ENCODE measurements around the gene INSYN2B. TPM values are rescaled to one million over a fixed set of nuclear protein-coding genes. Genes with fewer than 3 reads are reported as not detected.

Gene INSYN2B
- total and polyA plus RNA-seq, 2 of the 8 experiments (the other 6 are each of a cell fraction or from before 2014, with no cell fraction given) = not detected

- no peaks in the 10 kb centered on the region for H3K36me3 ChIP-seq (ENCODE audit: control insufficient read depth in 2 of 4, insufficient read depth in 4 of 4, low read length in 3 of 4)
- FAIRE-seq = no peak
- no peak overlapping the region for H3K14ac ChIP-seq (ENCODE audit: insufficient read length)
- H2AFZ ChIP-seq (ENCODE audit: low read length) = no peak overlapping the region
- CTCF ChIA-PET (ENCODE audit: partially characterized antibody) = interaction anchor here (0.6 to 1.9 kb wide), 3 partner anchors 10 to 254 kb away, joined by 3 to 6 read pairs (median 3); no protein-coding TSS in a partner anchor
- no peak overlapping the region for H3K56ac ChIP-seq (replicated peaks; ENCODE audit: insufficient read length, low read depth, low read length)
- TF ChIP-seq JUN (IDR thresholded peaks at IDR 0.05; ENCODE audit: low read depth, low read length) (no peak), TEAD4 (IDR thresholded peaks at IDR 0.05; ENCODE audit: low read depth, low read length) (no peak), CREB1 (IDR thresholded peaks at IDR 0.05) (no peak), SIRT6 (IDR thresholded peaks at IDR 0.05; ENCODE audit: low read length) (no peak), SP2 (IDR thresholded peaks at IDR 0.05; ENCODE audit: low read length) (no peak), SP1 (IDR thresholded peaks at IDR 0.05; ENCODE audit: low read depth, low read length) (no peak), CBX8 (IDR thresholded peaks at IDR 0.05; ENCODE audit: borderline replicate concordance, low read depth, low read length) (no peak), ZNF274 (IDR thresholded peaks at IDR 0.05; ENCODE audit: borderline replicate concordance, extremely low read depth, low read length) (no peak), FOSL1 (IDR thresholded peaks at IDR 0.05; ENCODE audit: insufficient read depth, low read depth, low read length) (no peak)
- no peak overlapping the region for H3K4me3 ChIP-seq (ENCODE audit: extremely low read depth in 1 of 4, insufficient read depth in 2 of 4, low read depth in 3 of 4, low read length in 4 of 4)
- H2BK120ac ChIP-seq (replicated peaks; ENCODE audit: low read depth, low read length) = no peak overlapping the region
- H4K5ac ChIP-seq (ENCODE audit: insufficient read length, low read depth, low read length) = no peak overlapping the region
- H3K4me1 ChIP-seq (replicated peaks in 1 of 4; ENCODE audit: control insufficient read depth in 3 of 4, insufficient read depth in 4 of 4, low read length in 3 of 4) = peaks cover 0 to 3% (median under 1%) of the 10 kb centered on the region in 4 experiments; a peak in 1 of 7 replicates
- no peak overlapping the region for H2AK5ac ChIP-seq (ENCODE audit: low read depth, low read length)
- no peaks in the 10 kb centered on the region for H3K79me2 ChIP-seq (ENCODE audit: control insufficient read depth in 1 of 2, insufficient read depth in 2 of 2, low read length in 2 of 2)
- no peak overlapping the region for H3K18ac ChIP-seq (ENCODE audit: extremely low read depth, low read length)
- no peak overlapping the region for H2BK5ac ChIP-seq (ENCODE audit: low read depth, low read length)
- no peak overlapping the region for H3K9ac ChIP-seq (replicated peaks in 1 of 4; ENCODE audit: extremely low read depth in 1 of 4, low read depth in 3 of 4, low read length in 3 of 4)
- H2BK15ac ChIP-seq (ENCODE audit: low read length) = no peak overlapping the region
- H3K4ac ChIP-seq (replicated peaks; ENCODE audit: insufficient read length, low read depth, low read length) = no peak overlapping the region
- H3K27me3 ChIP-seq (replicated peaks in 1 of 4; ENCODE audit: control insufficient read depth in 3 of 4, extremely low read depth in 1 of 4, insufficient read depth in 3 of 4, low read length in 3 of 4) = no peaks in the 10 kb centered on the region
- H3K23me2 ChIP-seq (ENCODE audit: low read depth, low read length) = 0 out of 2 replicates have a peak, but pooled peaks cover 1% of the 10 kb centered on the region
- H3K23ac ChIP-seq (ENCODE audit: insufficient read length) = no peak overlapping the region
- H3K9me3 ChIP-seq (ENCODE audit: insufficient read depth in 2 of 2, low read depth in 1 of 2, low read length in 1 of 2) = peaks cover 0 to 3% of the 10 kb centered on the region in 2 experiments; a peak in 1 of 4 replicates
- POLR2A ChIA-PET (ENCODE audit: partially characterized antibody) = no interaction called here
- H3K4me2 ChIP-seq (ENCODE audit: insufficient read depth in 1 of 2, low read depth in 2 of 2, low read length in 2 of 2) = no peak overlapping the region
- no peak overlapping the region for H3K27ac ChIP-seq (ENCODE audit: low read depth, low read length)
- no peak overlapping the region for H2BK12ac ChIP-seq (ENCODE audit: low read depth, low read length)
- no peaks in the 10 kb centered on the region for H4K20me1 ChIP-seq (replicated peaks in 1 of 2; ENCODE audit: control insufficient read depth in 1 of 2, insufficient read depth in 2 of 2, low read length in 2 of 2)
- no peaks in the 10 kb centered on the region for H3K79me1 ChIP-seq (ENCODE audit: low read depth, low read length)
- no peak overlapping the region for H4K8ac ChIP-seq (ENCODE audit: extremely low read depth, insufficient read depth, low read length)
- WGBS, 2 experiments (ENCODE audit: extremely low coverage in 1 of 2, insufficient coverage in 1 of 2, insufficient read length in 1 of 2, insufficient replicate concordance in 2 of 2, low coverage in 1 of 2, low lambda C conversion rate in 2 of 2, missing lambda C conversion rate in 1 of 2) = 84% methylated on average over 2 of the region's 2 CpGs; no CpG with 5 or more reads in 1 of the 2 experiments
- H4K91ac ChIP-seq (replicated peaks; ENCODE audit: insufficient read length, low read length) = no peak overlapping the region
- H2BK20ac ChIP-seq (ENCODE audit: low read length) = no peak overlapping the region
- no peak for DNase-seq (ENCODE audit: low read depth in 1 of 2, low spot score in 2 of 2)
Measured at GRCh38 chr5:169817031-169817430, 163.3 kb downstream of the INSYN2B start.
